Measurements from ENCODE around the gene ADAMTSL2.

The ADAMTSL2 gene

DNA sequence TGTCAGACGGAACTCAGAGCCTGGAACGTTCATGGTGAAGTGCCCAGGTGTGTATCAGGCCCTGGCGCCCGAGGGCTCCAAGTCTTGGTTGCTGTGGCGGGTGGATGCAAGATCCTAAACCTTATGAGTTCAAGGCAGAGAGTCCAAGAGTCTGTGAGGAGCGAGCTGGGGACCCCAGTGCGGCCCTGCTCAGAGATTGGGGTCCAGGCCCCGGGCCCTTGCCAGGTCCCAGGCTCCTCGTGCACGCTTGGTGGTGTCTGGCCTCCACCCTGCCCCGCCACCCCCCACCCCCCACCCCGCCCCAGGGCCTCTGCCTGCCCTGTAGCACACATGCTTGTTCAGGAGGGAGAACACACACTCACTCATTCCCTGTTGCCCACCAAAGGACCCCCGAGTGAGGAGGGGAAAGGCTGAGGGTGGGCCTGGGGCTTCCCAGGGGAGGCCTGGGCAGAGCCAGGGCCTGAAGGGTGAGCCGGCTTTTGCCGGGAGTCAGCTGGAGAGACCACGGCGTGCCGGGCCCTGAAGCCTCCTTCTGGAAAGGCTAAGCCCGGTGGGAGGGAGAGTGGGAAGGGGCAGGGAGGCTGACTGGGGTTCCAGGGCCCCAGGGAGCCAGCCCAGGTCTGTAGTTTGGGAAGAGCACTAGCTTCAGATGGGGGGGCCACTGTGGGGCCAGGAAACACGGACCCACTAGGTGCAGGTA, 37.5 kb downstream of the ADAMTSL2 start:
- H3K4me3 ChIP-seq (ENCODE audit: low read length): no peak overlapping the region
- no peak for TF ChIP-seq ZNF274 (IDR thresholded peaks at IDR 0.05; ENCODE audit: low read depth, low read length)

DNA sequence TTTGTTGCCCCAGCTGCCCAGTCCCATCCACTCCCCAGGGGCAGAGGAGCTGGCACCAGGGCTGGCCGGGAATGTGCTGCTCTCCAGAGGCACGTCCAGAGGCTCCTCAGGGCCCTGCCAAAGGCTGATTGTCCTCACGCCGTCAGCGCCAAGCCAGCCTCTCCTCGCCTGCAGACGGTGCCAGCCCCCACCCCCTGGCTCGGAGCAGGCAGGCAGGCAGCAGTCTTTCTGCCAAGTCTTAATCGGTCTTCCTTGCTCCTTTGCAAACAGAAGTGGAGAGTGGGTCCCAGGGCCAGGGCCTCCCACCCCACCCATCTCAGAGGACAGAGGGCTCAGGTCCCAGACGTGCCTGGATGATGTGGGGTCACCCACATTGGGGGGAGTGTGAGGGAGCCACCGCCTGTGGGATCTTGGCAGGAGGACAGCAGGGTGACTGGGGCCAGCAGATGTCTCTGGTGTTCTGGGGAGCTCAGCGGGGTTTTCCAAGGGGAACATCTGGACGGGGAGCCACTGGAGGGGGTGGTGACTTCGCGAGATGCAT, 38.4 kb downstream of the ADAMTSL2 start:
- TF ChIP-seq ZNF274 (IDR thresholded peaks at IDR 0.05; ENCODE audit: low read depth, low read length): no peak
- H3K4me3 ChIP-seq (ENCODE audit: low read length): no peak overlapping the region

DNA sequence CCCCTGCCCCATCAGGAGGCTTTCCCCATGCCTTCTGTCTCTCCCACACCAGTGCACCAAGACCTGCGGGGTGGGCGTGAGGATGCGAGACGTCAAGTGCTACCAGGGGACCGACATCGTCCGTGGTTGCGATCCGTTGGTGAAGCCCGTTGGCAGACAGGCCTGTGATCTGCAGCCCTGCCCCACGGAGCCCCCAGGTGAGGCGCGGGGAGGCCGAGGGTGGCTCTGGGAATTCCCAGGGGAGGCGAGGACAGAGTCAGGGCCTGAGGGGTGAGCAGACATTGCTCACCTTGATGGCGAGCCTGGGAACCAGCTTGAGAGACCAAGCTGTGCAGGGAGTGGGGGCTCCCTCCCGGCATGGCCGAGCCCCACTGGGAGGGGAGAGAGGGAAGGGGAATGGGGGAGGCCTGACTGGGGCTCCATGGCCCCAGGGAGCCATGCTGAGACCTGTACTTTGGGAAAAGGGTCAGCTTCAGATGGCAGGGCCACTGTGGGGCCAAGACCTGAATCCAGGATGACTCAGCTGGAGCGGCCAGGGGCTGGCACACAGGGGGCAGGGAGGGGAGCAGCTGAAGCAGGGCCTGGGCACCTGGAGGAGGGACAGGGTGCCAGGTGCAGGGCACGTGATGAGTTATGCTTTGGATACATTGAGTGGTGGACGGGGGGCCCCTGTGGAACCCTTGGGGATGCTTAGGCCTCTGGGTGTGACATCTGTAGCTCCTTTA, 39.4 kb downstream of the ADAMTSL2 start:
- no peak overlapping the region for H3K4me3 ChIP-seq (ENCODE audit: low read length)
- no peak for TF ChIP-seq ZNF274 (IDR thresholded peaks at IDR 0.05; ENCODE audit: low read depth, low read length)

DNA sequence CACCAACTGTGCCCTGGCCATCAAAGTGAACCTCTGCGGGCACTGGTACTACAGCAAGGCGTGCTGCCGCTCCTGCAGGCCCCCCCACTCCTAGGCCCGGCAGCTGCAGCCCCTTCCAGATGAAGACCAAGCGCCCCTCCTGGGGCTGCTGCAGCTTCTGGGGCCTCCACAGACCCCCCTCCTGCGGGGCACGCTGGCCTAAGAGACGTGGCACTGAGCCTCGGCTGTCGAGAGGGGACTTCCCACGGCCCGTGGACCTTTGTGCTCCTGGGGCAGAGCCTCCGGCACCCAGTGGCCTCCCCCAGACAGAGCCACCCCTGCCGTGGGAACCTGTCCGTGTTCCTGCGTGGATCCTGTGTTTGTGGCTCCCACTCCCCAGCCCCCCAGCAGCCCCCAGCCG, 40.3 kb downstream of the ADAMTSL2 start:
- TF ChIP-seq ZNF274 (IDR thresholded peaks at IDR 0.05; ENCODE audit: low read depth, low read length): no peak
- H3K4me3 ChIP-seq (ENCODE audit: low read length): no peak overlapping the region

DNA sequence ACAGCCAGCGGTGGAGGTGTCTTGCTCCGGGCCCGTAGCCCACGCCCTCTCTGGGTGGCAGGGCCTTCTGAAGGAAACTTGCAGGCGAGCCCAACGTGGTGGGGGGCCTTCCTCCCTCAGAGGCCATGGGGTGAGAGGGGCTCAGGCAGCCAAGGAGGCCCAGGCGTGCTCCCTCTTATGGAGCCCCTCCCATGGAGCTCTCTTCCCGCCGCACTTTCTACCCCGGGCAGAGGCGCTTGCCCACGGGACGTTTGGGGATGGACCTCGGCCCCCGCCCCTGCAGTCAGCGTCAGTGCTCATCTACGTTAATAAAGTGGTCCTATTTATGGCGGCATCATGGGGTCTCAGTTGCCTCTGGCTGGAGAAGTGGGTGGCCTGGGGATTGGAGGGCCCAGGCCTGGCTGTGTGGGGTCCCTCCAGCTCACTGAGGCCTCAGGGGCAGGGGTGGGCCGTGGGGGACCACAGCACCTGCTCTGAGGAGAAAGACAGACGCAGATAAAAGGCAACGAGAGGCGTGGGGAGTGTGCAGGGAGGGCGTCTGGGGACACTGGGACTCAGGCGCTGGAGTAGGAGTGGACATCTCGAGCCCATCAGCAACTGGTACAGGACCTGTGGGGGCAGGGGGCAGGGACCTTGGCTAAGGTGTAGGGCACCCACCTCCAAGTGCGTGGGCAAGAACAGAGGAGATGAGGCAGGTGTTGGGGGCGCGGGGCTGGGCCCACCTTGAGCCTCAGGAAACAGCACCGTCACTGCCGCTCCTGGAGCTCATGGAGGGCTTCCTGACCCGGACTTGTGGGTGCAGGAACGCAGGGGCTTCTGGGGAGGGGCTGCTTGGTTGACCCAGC, 40.9 kb downstream of the ADAMTSL2 start:
- no peak for TF ChIP-seq ZNF274 (IDR thresholded peaks at IDR 0.05; ENCODE audit: low read depth, low read length)
- H3K4me3 ChIP-seq (ENCODE audit: low read length): no peak overlapping the region

DNA sequence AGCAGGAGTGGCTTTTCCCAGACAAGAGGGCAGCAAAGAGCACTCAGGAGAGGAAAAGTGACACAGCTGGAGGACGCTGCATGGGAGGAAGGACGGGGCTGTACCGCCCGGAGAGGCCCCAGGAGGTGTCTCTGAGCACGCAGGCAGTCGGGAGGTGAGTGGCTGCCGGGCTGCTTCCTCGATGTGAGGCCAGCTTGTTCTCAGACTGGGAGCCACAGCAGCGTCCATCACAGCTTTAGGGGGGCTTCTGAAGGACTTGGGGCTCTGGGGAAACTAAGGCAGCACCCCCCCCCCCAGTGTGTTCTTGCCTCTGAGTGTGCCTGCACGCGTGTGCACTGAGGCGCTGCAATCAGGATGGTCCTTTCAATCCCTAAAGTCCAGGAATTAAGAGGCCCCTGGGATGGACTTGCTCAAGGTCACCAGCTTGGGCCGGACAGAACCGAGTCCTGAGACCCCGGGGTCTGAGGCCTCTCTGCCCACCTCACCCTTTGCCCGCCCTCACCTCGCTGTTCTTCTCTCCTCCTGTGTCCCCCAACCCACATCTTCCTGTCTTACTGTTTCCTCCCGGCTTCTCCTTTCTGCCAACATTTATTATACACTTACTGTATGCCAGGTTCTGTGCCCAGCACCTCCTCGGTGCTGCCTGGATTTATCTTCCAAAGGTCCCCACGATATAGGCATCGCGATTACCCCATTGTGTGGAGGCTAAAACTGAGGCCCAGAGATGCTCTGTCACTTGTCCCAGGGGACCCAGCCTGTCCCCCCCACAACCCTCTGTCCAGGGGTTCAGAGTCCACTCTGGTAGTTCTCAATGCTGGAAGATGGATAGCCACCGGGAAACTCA, 41.7 kb downstream of the ADAMTSL2 start:
- H3K4me3 ChIP-seq (ENCODE audit: low read length): no peak overlapping the region

DNA sequence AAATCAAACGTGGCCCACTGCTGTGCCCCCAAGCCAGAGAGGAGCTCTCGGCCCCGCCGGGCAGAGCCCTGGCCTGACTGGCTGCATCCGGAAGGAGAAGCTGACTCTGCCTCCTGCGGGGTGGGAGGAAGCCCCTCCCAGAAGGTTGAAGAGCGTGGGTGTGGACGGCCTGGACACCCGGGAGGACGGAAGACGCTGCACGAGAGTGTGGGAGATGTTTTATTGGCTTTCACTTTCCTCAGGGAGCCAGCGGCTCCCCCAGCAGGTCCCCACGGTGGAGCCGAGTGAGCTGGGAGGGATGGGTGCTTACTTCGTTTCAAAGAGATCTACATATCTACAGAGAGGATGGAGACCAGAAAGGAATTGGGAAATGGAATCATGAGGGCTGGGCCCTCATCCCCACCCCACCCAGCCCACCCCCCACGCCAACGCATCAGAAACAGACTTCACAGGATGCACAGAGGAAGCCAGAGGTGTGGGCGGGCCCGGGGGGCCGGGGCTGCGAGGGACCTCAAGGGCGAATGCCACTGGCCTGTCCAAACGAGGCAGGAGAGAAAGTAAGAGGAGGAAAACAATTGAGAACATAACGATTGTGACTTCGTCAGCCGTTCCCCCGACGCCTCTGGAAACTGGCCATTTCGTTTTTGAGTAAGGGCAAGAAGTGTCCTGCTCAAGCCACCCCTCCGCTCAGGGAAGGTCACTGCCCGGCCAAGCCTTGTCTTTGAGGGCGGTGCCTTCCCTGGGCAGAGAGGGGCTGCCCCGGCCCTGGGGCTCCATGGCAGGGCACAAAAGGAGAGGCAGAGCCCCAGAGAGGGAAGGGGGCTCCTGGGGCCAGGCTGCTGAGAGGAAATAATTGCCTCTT, 42.6 kb downstream of the ADAMTSL2 start:
- no peak for TF ChIP-seq ZNF274 (IDR thresholded peaks at IDR 0.05; ENCODE audit: low read depth, low read length)
- no peak overlapping the region for H3K4me3 ChIP-seq (ENCODE audit: low read length)

More for the DNA sequence above, 41.7 kb downstream of the ADAMTSL2 start:
- TF ChIP-seq ZNF274 (IDR thresholded peaks at IDR 0.05; ENCODE audit: low read depth, low read length): no peak

DNA sequence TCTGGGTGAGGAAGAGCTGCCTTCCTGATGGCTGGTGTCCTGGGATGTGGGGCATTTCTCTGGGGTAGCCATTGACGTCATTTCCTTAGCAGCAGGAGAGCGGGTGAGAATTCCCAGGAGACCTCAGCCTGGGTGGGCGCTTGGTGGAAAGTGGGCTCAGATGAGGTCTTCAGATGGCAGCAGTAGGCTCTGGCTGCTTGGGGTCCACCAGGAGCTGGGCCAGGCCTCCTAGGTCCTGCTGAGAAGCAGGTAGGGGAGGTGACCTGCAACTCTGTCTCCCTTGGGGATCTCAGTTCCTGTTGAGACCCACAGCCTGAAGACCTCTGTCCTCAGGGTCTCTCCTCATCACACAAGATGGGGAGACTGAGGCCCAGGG, 43.2 kb downstream of the ADAMTSL2 start:
- no peak overlapping the region for H3K4me3 ChIP-seq (ENCODE audit: low read length)
- TF ChIP-seq ZNF274 (IDR thresholded peaks at IDR 0.05; ENCODE audit: low read depth, low read length): no peak

DNA sequence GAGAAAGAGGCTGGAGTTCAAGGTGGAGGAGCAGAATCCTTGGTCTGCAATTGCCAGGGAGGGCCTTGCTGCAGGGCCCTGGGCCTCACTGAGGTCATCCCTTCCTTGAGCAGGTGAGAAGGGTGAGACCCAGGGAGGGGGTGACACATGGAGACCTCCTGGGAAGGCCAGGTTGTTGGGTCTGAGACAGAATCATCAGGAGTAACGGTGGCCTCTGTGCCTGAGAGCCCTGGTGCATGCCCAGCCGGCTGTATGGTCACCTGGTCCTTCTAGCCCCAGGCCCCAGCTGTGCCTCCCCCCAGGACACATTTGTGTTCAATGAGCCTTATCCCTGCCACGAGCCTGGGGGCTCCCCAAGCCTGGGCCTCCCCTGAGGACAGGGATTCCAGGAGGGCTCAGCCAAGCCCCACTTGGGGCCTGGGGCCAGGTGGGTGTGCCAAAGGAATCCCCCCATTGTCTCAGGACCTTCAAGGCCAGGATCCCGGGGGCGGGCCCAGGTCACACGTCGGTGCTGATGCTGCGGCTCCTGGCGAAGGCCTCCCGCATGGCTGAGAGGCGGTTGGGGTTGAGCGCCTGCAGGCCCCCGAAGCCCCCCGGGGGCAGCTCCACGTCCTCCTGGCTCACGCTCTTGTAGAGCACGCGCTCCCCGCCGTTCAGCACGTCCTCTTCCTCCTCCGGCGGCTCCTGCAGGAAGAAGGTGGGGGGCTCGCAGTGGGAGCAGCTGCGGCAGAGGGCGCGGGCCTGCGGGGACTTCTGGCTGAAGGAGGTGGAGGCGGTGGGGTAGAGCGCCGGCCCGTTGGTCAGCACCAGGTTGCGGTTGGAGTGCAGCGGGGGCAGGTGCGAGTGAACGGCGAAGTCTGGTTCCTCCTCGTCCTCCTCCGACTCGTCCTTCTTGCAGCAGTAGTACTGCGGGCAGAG, 44.3 kb downstream of the ADAMTSL2 start:
- H3K4me3 ChIP-seq (ENCODE audit: low read length): no peak overlapping the region
- TF ChIP-seq ZNF274 (IDR thresholded peaks at IDR 0.05; ENCODE audit: low read depth, low read length): no peak

DNA sequence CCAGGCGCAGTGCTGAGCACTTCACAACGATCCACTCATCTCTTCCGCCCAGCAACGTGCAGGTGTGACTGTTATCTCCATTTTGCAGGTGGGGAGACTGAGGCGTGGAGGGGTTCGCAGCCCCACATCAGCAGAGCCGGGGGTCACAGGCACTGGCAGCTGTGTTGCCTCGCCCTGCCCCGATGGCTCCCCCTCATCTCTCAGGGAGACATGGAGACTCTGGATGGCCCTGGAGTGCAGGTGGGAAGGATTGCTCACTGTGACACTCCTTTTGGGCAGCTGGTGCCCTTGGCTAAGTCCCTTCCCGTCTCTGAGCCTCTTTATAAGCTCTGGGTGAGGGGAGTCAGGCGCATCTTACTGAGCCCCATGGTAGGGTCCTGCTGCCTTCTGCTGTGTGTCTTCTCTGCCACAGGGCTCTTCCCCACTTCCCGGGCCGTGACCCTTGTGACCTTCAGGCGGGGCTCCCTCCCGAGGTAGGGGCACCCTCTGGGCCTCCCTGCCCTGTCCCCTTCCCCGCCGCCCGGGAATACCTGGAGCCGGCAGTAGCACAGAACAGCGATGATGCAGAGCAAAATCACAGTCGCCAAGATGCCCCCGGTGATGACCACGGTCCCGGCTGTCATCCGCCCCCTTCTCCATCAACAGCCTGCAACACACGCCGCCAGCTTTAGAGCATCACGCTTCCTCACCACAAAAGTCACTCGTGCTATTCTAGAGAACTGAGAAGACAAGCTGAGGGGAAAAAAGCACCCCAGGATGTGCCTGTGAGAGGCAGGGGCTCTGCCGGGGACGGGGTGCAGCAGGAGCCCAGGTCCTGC, 45.3 kb downstream of the ADAMTSL2 start:
- TF ChIP-seq ZNF274 (IDR thresholded peaks at IDR 0.05; ENCODE audit: low read depth, low read length): no peak
- no peak overlapping the region for H3K4me3 ChIP-seq (ENCODE audit: low read length)

DNA sequence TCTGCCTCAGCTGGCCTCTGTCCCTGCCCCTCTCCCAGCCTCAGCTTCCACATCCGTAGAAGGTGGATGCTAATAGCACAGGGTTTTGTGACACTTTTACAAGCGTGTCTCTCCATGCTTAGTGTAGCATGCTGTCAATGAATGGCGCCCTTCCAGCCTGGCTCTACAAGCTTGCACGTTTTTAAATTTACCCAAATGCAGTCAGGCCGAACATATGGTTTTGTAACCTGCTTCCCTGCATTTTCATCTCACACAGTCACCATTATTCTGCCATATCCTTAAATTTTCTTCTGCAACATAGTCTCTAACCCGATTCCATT, 45.9 kb downstream of the ADAMTSL2 start:
- no peak overlapping the region for H3K4me3 ChIP-seq (ENCODE audit: low read length)
- TF ChIP-seq ZNF274 (IDR thresholded peaks at IDR 0.05; ENCODE audit: low read depth, low read length): no peak
